ENCODE measurements around the gene FAIM. TPM values are rescaled to one million over a fixed set of nuclear protein-coding genes. Genes with fewer than 3 reads are reported as not detected.

Gene FAIM
- total RNA-seq, 1 experiment from 2014 or later: 15.0 TPM

DNA sequence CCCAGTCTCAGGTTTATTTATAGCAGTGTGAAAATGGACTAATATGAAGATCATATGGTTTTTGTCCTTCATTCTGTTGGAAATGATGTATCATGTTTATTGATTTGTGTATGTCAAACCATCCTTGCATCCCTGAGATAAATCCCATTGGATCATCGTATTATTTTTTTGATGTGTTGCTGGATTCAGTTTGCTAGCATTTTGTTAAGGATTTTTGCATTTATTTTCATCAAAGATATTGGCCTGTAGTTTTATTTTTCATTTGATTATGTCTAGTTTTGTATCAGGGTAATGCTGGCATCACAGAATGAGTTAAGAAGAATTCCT lies 34.3 kb downstream of the FAIM start:
- Mint-ChIP-seq H3K4me3 (ENCODE audit: unreplicated experiment) (no peak overlapping the region), H3K9me3 (ENCODE audit: unreplicated experiment) (peaks cover 10% of the 10 kb centered on the region), H3K27me3 (ENCODE audit: insufficient read depth, unreplicated experiment) (no peaks in the 10 kb centered on the region), H3K27ac (ENCODE audit: low read depth, unreplicated experiment) (no peak overlapping the region), H3K4me1 (ENCODE audit: insufficient read depth, unreplicated experiment) (no peaks in the 10 kb centered on the region), H3K36me3 (ENCODE audit: insufficient read depth, unreplicated experiment) (peaks cover 5% of the 10 kb centered on the region)
- ChIA-PET CTCF (interaction anchor here (0.6 to 0.9 kb wide), 3 partner anchors 35 to 280 kb away, joined by 3 read pairs; no protein-coding TSS in a partner anchor), POLR2A (interaction anchor here (0.6 to 1.8 kb wide), 2 partner anchors 11 to 131 kb away, joined by 3 to 4 read pairs; no protein-coding TSS in a partner anchor)
- BruUV-seq (replicated peaks): no TSS peak
- intact Hi-C loops (cut with micrococcal nuclease): no loop called here
- no peak for DNase-seq (ENCODE audit: unreplicated experiment)
- TF ChIP-seq, protein P1, sequence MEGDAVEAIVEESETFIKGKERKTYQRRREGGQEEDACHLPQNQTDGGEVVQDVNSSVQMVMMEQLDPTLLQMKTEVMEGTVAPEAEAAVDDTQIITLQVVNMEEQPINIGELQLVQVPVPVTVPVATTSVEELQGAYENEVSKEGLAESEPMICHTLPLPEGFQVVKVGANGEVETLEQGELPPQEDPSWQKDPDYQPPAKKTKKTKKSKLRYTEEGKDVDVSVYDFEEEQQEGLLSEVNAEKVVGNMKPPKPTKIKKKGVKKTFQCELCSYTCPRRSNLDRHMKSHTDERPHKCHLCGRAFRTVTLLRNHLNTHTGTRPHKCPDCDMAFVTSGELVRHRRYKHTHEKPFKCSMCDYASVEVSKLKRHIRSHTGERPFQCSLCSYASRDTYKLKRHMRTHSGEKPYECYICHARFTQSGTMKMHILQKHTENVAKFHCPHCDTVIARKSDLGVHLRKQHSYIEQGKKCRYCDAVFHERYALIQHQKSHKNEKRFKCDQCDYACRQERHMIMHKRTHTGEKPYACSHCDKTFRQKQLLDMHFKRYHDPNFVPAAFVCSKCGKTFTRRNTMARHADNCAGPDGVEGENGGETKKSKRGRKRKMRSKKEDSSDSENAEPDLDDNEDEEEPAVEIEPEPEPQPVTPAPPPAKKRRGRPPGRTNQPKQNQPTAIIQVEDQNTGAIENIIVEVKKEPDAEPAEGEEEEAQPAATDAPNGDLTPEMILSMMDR (IDR thresholded peaks at IDR 0.05; ENCODE audit: unreplicated experiment): no peak

DNA sequence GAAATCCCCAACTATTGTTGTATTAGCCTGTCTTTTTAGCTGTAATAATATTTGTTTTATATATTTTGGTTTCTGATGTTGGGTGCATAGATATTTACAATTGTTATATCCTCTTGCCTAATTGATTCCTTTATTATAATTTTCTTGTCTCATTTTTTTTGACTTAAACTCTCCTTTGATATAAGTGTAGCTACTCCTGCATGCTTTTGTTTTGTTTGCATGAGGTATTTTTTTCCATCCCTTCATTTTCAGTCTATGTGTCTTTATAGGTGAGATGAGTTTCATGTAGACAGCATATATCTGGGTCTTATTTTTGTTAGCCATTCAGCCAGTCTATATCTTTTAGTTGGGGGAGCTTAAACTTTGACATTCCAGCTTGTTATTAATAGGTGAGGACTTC lies 37.4 kb downstream of the FAIM start:
- TF ChIP-seq, protein P1 (IDR thresholded peaks at IDR 0.05; ENCODE audit: unreplicated experiment): no peak
- intact Hi-C loops (cut with micrococcal nuclease): no loop called here

DNA sequence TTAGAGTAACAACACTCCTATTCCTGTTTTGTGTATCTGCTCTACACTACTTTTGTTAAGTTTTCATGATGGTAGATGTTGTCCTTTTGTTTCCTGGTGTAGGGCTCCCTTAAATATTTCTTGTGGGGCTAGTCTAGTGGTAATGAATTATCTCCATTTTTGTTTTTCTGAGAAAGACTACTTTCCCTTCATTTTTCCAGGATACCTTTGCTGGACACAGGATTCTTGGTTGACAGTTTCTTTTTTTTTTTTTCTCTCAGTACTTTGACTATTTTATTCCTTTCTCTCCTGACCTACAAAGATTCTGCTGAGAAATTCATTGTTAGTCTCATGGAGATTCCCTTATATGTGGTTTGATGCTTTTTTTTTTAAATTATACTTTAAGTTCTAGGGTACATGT lies 37.9 kb downstream of the FAIM start:
- POLR2A ChIA-PET: interaction anchor here (0.7 to 1.0 kb wide), 3 partner anchors 8 to 200 kb away, joined by 3 read pairs; no protein-coding TSS in a partner anchor

More for the DNA sequence above, 37.4 kb downstream of the FAIM start:
- Mint-ChIP-seq H3K27ac (ENCODE audit: low read depth, unreplicated experiment) (no peak overlapping the region), H3K9me3 (ENCODE audit: unreplicated experiment) (peaks cover 10% of the 10 kb centered on the region), H3K36me3 (ENCODE audit: insufficient read depth, unreplicated experiment) (peaks cover 22% of the 10 kb centered on the region), H3K27me3 (ENCODE audit: insufficient read depth, unreplicated experiment) (no peaks in the 10 kb centered on the region), H3K4me3 (ENCODE audit: unreplicated experiment) (no peak overlapping the region), H3K4me1 (ENCODE audit: insufficient read depth, unreplicated experiment) (no peaks in the 10 kb centered on the region)
- ChIA-PET CTCF (interaction anchor here (1.2 kb wide), 1 partner anchor 270 kb away, joined by 4 read pairs; no protein-coding TSS in a partner anchor), POLR2A (interaction anchor here (0.7 to 1.0 kb wide), 3 partner anchors 8 to 199 kb away, joined by 3 read pairs; no protein-coding TSS in a partner anchor)
- no peak for DNase-seq (ENCODE audit: unreplicated experiment)
- no TSS peak for BruUV-seq (replicated peaks)

DNA sequence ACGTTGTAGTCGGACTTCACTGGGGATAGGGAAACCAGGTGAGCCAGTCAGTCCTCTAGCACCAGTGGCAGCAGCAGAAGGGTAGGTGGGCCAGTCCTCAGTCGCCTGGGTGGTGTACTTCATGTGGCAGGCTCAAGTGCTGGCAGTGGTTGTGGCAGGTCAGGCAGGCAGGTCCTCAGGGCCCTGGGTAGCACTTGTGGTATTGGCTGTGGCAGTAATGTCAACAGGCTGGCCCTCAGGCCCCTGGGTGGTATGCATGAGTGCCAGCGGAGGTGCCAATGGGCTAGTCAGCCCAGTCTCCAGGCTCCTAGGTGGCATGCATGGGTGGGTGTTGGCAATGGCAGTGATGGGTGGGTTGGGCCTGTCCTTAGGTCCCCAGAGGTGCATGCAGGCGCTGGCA lies 40.6 kb downstream of the FAIM start:
- peaks cover 31% of the 10 kb centered on the region for H3K36me3 Mint-ChIP-seq (ENCODE audit: insufficient read depth, unreplicated experiment)
- BruUV-seq (replicated peaks): no TSS peak
- H3K27me3 Mint-ChIP-seq (ENCODE audit: insufficient read depth, unreplicated experiment): no peaks in the 10 kb centered on the region
- no peak overlapping the region for H3K4me3 Mint-ChIP-seq (ENCODE audit: unreplicated experiment)
- H3K4me1 Mint-ChIP-seq (ENCODE audit: insufficient read depth, unreplicated experiment): no peaks in the 10 kb centered on the region
- H3K9me3 Mint-ChIP-seq (ENCODE audit: unreplicated experiment): peaks cover 10% of the 10 kb centered on the region
- no peak for DNase-seq (ENCODE audit: unreplicated experiment)
- TF ChIP-seq, protein P1 (IDR thresholded peaks at IDR 0.05; ENCODE audit: unreplicated experiment): no peak
- ChIA-PET POLR2A (no interaction called here), CTCF (interaction anchor here (0.6 kb wide), 1 partner anchor 18 kb away, joined by 4 read pairs; no protein-coding TSS in a partner anchor)
- intact Hi-C loops (cut with micrococcal nuclease): no loop called here
- no peak overlapping the region for H3K27ac Mint-ChIP-seq (ENCODE audit: low read depth, unreplicated experiment)

More for the DNA sequence above, 37.9 kb downstream of the FAIM start:
- H3K9me3 Mint-ChIP-seq (ENCODE audit: unreplicated experiment): peaks cover 10% of the 10 kb centered on the region
- intact Hi-C loops (cut with micrococcal nuclease): no loop called here
- H3K27me3 Mint-ChIP-seq (ENCODE audit: insufficient read depth, unreplicated experiment): no peaks in the 10 kb centered on the region
- CTCF ChIA-PET: no interaction called here
- no peaks in the 10 kb centered on the region for H3K4me1 Mint-ChIP-seq (ENCODE audit: insufficient read depth, unreplicated experiment)
- DNase-seq (ENCODE audit: unreplicated experiment): no peak
- H3K27ac Mint-ChIP-seq (ENCODE audit: low read depth, unreplicated experiment): no peak overlapping the region
- TF ChIP-seq, protein P1 (IDR thresholded peaks at IDR 0.05; ENCODE audit: unreplicated experiment): no peak
- H3K36me3 Mint-ChIP-seq (ENCODE audit: insufficient read depth, unreplicated experiment): peaks cover 22% of the 10 kb centered on the region
- no TSS peak for BruUV-seq (replicated peaks)
- H3K4me3 Mint-ChIP-seq (ENCODE audit: unreplicated experiment): no peak overlapping the region

All from MCF 10A (cell line).